Endothelial cell of umbilical vein (primary cell): ENCODE results near the gene EXT2.

Experiments used
- EZH2 ChIP-seq: IDR thresholded peaks from 2 replicates; pipeline ENCODE4 v1.6.1; 2012; ENCODE audit warnings: borderline replicate concordance, low read depth, mild to moderate bottlenecking, moderate library complexity, low read length, inconsistent platforms; ENCODE audit not compliant: severe bottlenecking
- FOS ChIP-seq: IDR thresholded peaks from 2 replicates; pipeline ENCODE4 v1.6.1; 2011; ENCODE audit warnings: mild to moderate bottlenecking, low read length, moderate library complexity, borderline replicate concordance; ENCODE audit not compliant: insufficient read depth
- POLR2A ChIP-seq: IDR thresholded peaks from 2 replicates; pipeline ENCODE4 v1.6.1; 2012; ENCODE audit warnings: low read depth, mild to moderate bottlenecking, control low read depth, low read length
- TF ChIP-seq, protein P1 (sequence below), 2 donors: IDR thresholded peaks; 1 replicate in 1 of 2; 2 replicates in 1 of 2; pipeline ENCODE4 v1.5.1; 2011; ENCODE audit warnings: low read length in 2 of 2, mild to moderate bottlenecking in 2 of 2, moderate library complexity in 2 of 2, control low read depth in 1 of 2, inconsistent platforms in 1 of 2, low read depth in 1 of 2; ENCODE audit not compliant: insufficient read depth in 1 of 2; ENCODE audit errors: extremely low read depth in 1 of 2

GRCh38 chr11:44285756-44286155 lies 190.3 kb downstream of the EXT2 start:
- TF ChIP-seq, protein P1, sequence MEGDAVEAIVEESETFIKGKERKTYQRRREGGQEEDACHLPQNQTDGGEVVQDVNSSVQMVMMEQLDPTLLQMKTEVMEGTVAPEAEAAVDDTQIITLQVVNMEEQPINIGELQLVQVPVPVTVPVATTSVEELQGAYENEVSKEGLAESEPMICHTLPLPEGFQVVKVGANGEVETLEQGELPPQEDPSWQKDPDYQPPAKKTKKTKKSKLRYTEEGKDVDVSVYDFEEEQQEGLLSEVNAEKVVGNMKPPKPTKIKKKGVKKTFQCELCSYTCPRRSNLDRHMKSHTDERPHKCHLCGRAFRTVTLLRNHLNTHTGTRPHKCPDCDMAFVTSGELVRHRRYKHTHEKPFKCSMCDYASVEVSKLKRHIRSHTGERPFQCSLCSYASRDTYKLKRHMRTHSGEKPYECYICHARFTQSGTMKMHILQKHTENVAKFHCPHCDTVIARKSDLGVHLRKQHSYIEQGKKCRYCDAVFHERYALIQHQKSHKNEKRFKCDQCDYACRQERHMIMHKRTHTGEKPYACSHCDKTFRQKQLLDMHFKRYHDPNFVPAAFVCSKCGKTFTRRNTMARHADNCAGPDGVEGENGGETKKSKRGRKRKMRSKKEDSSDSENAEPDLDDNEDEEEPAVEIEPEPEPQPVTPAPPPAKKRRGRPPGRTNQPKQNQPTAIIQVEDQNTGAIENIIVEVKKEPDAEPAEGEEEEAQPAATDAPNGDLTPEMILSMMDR (IDR thresholded peaks at IDR 0.05; ENCODE audit: extremely low read depth in 1 of 2, insufficient read depth in 1 of 2, low read depth in 1 of 2, low read length in 2 of 2): no peak
- TF ChIP-seq POLR2A: no peak
- no peak for TF ChIP-seq FOS
- TF ChIP-seq EZH2: no peak
